Superior temporal gyrus (tissue), 1 donor: ENCODE data around the gene USP9X.
"Not testable (repeated sequence)": the region's sequence is repeated elsewhere in the genome, so short reads cannot be mapped to it uniquely, and the experiment has no call there.

Experiments
- DNase-seq: peaks from one replicate; pipeline ENCODE4 v3.0.0-alpha.2; 2016; ENCODE audit errors: extremely low spot score

USP9X gene, protein sequence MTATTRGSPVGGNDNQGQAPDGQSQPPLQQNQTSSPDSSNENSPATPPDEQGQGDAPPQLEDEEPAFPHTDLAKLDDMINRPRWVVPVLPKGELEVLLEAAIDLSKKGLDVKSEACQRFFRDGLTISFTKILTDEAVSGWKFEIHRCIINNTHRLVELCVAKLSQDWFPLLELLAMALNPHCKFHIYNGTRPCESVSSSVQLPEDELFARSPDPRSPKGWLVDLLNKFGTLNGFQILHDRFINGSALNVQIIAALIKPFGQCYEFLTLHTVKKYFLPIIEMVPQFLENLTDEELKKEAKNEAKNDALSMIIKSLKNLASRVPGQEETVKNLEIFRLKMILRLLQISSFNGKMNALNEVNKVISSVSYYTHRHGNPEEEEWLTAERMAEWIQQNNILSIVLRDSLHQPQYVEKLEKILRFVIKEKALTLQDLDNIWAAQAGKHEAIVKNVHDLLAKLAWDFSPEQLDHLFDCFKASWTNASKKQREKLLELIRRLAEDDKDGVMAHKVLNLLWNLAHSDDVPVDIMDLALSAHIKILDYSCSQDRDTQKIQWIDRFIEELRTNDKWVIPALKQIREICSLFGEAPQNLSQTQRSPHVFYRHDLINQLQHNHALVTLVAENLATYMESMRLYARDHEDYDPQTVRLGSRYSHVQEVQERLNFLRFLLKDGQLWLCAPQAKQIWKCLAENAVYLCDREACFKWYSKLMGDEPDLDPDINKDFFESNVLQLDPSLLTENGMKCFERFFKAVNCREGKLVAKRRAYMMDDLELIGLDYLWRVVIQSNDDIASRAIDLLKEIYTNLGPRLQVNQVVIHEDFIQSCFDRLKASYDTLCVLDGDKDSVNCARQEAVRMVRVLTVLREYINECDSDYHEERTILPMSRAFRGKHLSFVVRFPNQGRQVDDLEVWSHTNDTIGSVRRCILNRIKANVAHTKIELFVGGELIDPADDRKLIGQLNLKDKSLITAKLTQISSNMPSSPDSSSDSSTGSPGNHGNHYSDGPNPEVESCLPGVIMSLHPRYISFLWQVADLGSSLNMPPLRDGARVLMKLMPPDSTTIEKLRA (N-terminal part only)

DNA sequence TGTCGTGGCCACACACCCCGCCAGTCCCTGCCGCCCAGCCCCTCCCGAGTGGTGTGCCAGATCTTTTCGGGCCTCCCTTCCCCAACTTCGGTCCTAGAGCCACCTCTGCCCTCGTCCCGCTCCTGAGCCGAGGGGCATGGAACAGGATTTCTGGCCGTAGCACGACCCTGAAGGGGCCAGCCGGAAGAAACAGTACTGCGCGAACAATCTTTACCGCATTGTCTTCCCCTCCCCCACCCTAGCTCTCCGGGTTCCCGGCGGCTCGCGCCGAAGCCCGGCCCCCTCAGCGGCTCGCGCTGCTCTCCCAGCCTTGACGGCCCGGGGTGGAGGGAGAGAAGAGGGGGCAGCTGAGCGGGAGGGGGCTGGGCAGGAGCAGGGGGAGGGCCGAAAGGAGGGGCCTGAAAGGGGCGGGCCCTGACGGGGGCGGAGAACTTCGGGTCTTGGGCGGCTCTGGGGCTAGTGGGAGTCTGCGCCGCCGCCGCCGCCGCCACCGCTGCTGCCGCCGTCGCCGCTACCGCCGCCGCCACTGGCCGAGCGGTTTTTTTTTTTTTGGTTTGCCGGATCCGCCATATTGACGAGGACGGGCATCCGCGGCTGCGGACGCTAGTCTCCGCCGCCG lies at the start of gene USP9X:
USP9X (plus strand) TSS at position 553 of the 619 bp plus-strand sequence. CDS start 38,184 bp downstream, outside the sequence.
- DNase-seq, result peak; percentile 72

DNA sequence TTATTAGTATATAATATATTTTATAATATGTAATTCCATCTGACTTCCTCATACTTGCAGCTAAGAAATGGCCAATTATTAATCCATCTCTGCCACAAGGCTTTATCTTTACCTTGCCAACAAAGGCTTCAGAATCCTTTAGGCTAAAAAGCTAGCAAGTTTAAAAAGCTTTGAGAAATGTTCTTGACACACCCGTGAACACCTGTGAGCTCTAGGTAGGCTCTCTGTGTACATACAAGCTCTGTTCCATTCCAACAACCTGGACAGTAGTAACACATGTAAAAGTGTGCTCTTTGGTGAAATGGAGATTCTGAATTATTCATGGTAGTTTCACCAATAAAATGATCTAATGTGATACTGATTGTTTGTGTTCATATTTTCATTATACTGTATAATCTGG lies 49.7 kb upstream of the USP9X start:
- no peak for DNase-seq

DNA sequence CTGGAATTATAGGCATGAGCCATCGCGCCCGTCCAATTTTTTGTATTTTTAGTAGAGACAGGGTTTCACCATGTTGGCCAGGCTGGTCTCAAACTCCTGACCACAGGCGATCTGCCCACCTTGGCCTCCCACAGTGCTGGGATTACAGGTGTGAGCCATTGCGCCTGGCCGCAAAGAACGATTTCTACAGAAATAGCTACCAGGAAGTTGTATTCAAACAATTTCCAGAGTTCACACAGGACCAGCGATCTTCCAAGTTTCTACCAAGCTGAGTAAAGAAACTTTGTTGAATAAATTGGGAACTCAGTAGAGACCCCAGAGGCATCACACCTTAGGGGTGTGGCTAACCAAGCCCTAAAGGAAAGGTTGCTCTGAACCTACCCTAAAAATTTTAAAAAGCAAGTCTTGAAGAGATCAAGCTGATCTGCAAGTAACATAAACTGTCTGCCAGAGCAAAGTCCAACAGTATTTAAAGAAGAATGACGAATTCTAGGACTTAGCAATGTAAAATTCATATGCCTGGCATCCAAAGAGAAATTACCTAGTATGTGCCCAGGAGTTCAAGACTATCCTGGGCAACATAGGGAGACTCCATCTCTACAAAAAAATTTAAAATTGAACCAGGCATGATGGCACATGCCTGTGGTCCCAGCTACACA lies 48.4 kb upstream of the USP9X start:
- no peak for DNase-seq

DNA sequence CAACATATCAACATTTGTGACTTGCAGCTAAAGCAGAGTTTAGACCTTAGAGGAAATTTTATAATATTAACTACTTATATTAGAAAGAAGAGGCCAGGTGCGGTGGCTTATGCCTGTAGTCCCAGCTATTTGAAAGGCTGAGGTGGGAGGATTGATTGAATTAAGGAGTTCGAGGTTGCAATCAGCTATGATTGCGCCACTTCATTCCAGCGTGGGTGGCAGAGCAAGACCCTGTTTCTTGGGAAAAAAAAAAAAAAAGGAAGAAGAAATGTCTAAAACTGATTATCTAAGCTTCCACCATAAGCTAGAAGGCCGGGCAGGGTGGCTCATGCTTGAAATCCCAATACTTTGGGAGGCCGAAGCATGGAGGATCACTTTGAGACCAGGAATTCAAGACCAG lies 42.0 kb upstream of the USP9X start:
- DNase-seq, result no peak

DNA sequence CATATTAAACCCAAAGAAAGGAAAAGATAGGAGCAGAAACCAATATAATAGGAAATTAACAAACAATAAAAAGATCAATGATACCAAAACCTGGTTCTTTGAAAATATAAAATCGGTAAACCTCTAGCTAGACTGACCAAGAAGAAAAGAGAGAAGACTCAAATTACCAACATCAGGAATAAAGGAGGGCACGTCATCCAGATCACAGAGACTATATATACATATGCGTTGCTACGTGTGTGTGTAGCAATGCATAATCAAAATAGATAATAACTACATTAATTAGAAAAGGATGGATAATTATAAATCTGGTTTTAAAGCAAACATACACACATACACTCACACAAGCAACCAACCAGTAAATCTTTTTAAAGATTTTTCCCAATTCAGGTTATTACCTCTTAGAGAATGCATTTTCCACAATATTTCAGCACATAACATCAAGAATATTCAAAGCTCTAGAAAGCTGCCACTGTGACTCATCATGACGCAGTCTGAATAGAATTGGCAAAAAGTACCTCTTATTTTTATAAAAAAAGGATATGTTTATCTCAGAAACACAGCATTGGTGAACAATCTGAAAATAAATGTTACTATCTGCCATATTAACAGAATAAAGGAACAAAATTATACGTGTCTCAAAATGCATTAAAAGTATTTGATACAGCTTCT lies 41.4 kb upstream of the USP9X start:
- peak; percentile 12 for DNase-seq

DNA sequence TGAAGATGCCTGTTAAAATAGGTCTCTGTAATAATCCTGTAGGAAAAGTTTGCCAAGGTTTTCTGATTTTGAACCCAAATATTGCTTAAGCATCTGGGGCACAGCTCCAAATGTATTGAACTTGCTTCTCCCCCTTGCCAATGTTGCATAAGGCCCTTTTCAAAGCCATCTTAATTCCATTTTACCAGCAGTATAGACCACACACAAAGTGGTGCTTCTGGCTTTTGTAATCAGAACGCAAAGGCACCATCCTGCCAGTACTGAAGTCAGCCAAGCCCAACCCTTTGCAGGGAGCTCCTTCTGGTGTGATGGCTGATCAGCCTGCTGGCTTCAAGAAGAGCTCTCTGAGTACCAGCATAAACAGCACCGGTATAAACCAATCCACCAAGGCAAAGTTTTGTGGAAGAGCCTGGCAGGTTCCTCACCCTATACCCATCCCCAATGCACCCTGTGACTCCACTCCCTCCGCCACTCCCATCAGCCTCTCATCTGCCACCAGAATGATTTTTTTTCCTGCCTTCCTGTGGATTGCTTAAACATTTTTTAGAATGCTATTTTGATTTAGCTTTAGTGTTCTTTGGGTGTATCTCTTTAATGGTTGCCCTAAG lies 39.2 kb upstream of the USP9X start:
- no peak for DNase-seq

DNA sequence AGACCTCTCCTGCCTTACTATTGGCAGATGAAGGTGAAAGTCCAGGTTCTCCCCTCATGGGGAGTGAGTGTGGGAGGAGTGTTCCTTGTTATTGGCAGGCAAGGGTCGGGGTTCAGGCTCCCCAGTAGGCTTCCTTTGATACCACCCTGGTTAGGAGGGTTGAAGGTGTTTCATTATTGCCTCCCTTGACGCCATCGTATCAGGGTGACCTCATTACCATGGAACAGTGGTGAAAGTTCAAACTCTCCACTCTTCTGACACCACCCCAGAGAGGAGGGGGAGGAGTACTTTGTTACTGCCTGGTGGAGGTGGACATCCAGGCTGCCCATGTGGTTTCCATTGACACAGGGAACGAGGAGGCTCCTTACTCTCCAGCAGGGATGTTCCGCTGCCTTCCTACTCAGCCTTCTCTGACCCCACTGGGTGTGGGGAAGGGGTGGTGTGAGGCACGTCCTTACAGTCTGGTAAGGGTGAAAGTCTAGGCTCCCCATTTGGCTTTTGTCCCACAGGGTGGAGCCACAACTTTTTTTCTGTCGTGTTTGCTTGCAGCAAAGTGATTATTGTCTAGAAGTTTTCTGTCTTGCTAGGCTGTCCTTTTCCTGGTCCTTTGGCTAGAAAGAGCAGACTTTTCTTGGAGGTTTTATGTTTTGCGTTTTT lies 37.2 kb upstream of the USP9X start:
- DNase-seq, result no peak

DNA sequence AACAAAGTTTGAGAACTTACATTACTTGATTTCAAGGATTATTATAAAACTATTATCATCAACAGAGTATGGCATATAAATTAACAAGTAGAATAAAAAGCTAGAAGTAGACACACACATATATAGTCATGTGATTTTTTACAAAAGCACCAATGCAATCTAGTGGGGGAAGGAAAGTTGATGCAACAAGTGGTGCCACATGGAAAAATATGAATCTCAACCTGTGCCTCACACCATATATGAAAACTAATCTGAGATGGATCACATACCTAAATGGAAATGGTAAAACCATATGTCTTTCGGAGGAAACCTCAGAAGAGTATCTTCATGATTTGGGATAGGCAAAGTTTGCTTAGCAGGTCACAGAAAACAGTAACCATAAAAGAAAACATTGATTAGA lies 34.9 kb upstream of the USP9X start:
- no peak for DNase-seq

DNA sequence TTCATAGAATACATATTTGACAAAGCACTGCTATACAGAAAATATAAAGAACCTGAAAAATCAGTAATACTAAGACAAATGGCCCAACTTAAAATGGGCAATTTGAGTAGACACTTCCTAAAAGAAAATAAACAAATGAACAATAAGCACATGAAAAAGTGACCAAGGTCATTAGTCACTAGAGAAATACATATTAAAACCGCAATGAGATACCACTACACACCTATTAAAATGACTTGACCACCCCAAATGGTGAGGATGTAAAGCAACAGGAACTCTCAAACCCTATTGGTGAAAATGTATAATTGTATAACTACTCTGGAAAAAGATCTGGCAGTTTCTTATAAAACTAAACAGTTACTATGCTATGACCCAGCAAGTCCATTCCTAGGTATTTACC lies 34.0 kb upstream of the USP9X start:
- DNase-seq, result no peak

DNA sequence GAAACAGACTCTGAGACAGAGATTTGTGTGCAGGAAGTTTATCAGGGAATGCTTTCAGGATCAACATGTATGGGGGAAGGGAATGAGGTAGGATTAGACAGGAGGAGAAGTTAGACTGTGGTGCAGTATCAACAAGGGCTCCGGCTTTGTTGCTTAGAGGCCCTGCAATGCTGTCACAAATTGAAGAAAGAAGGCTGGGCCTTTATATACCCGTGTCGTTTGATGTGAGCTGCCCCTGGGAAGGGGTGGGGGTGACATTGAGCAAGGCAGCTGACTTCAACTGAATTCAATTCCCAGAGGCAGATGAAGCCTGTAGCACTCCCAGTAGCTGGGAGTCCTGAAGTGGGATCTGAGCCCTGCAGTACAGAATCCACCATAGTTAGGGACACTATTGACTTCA lies 29.5 kb upstream of the USP9X start:
- no peak for DNase-seq

DNA sequence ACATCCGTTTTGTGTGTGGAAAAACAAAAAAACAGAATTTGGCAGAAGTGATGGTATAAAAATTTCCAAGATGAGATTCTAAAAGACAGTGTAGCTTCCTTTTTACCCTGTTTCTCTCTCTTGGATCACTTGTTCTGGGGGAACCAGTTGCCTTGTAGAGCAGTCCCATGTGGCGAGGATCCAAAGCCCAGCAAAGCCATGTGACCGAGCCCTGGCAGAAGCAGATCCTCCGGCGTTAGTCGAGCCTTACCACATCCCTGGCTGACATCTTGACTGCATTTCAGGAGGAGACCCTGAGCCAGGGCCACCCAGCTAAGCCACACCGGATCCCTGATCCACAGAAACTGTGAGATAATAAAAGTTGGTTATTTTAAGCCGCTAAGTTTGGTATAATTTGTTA lies 22.0 kb upstream of the USP9X start:
- not testable (repeated sequence) for DNase-seq

DNA sequence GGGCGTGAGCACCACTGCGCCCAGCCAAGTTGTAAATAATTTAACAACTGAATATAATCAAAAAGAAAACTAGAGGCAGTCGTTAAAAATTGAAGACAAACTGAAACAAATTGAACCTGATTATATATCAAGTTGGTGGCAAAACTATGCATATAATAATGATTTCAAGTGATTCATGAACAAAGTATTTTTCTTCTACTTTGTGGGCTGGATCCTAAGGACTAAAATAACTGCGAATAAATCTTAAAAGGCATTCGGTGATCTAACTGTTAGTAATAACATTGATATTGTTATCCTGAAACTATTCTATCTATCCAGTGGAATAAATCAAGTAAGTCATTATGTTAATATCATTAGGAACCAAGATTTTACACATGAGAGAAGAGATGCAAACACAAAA lies 21.2 kb upstream of the USP9X start:
- DNase-seq, result no peak

DNA sequence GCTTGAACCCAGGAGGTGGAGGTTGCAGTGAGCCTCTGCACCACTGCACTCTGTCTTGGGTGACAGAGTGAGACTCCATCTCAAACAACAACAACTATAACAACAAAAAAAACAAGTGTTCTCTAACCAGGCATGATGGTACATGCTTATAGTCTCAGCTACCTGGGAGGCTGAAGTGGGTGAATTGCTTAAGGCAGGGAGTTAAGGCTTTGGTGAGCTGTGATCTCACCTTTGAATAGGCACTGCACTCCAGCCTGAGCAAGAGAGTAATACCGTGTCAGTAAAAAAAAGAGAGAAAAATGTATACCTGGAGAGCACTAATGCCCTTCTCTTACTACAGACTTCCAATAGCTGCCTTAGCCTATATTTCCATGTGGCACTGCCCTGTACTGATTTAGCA lies 18.9 kb upstream of the USP9X start:
- no peak for DNase-seq

DNA sequence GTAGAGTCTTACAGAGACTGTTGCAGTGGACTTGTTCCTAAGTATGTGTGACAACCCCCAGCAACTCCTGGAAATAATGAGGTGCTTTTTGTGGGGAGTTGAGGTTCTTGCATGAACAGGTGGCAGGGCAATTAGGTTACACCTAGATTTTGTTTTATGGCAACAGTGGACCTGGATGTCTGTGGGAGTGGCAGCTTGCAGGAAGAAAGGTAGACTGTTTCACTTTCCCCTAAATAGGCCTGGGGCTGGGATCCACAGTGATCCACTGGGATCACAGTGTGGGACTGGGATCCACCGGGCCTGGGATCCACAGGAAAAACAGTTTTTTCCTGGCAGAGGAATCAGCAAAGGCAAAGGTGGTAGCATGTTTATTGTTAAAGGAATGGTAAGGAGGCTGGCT lies 18.3 kb upstream of the USP9X start:
- no peak for DNase-seq

DNA sequence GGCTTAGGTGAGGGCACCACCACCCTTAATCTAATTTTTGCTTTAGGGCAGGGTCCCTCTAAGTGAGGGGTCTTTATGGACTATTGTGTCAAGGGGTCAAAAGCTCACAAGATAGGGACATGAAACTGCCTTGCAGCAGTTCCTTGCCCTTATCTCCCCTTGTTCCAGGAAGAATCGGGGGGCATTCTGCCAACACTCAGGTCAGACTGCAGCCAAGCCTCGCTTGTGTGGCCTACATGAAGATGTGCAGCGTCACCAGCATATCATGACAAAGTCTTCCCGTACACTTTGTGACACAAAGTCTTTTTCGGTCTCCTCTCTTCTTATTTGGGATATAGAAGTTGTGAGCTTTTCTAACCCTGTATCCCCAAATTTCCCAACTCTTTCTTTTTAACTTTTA lies 17.5 kb upstream of the USP9X start:
- DNase-seq, result no peak

DNA sequence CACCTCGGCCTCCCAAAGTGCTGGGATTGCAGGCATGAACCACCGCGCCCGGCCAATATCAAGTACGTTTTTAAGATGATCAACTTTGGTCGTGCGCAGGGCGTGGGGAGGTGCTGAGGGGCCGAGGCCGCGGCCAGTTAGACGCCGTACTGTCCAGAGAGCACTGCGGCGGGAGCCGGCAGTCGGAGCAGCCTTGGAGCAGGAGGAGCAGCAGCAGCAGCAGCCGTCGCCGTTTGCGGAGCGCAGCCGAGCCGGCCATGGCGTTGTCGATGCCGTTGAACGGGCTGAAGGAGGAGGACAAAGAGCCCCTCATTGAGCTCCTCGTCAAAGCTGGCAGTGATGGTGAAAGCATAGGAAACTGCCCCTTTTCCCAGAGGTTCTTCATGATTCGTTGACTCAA lies 8.5 kb upstream of the USP9X start:
- DNase-seq, result no peak

DNA sequence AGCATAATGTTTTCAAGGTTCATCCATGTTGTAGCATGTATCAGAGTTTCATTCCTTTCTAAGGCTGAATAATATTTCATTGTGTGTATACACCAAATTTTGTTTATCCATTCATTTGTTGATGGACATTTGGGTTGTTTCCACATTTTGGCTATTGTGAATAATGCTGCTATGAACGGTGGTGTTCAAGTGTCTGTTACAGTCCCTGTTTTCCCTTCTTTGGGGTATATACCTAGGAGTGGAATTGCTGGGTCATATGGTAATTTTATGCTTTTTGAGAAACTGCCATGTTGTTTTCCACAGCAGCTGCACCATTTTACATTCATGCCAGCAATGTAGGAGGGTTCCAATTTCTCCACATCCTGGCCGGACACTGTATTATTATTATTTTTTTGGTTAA lies 3.4 kb upstream of the USP9X start:
- no peak for DNase-seq

DNA sequence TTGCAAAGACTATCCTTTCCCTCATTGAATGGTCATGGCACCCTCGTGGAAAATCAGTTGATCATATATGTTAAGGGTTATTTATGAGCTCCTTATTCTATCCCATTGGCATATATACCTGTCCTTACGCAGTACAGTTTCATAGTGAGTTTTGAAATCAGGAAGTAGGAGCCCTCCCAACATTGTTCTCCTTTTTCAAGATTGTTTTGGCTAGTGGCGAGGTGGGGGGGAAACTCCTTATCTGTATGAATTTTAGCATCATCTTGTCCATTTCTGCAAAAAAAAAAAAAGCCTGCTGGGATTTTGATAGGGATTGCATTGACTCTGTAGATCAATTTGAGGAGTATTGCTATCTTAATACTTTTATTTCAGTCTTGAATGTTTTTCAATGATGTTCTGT lies 2.5 kb upstream of the USP9X start:
- DNase-seq, result no peak

DNA sequence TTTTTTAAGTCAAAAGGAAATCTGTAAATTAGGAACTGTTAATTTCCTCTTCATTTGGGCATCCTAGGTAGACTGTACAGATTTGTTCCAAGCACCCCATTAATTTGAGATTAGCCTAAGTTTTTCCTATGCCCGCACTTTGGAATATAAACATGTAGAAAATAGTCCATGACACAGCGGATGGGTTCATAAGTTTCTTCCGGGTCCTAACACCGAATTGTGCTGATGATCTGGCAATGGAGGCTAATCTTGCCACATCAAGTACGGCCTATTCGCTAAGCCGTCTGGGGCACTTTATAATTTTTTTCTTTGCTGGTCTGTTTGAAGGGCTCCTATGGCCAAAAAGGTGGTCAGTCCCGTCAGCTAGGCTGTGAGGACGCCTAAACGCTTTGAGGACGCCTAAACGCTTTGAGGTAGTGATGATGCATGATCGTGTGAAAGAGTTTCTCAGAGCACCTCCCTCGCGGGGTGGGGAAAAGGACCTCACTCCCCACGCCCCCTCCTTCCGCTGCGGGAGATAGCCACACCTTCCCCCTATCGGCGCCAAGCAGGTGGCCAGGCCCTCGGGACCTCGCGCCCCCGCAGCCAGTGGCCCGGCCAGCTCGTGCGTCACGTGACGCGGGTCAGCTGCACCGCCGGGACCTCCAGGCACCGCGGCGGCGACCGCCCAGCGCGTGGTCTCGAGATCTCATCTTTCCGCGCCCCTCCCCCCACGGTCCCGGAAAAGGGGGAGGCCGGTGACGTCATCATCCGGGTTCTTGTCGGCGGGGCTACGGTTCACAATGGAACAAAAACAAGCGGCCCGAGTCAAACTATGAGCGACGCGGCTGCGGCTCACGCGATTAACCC lies 977 bp upstream of the USP9X start:
- DNase-seq, result peak; percentile 84
